Loucy (cell line): ENCODE results near the gene UBE2K.
"Not testable (repeated sequence)": the region's sequence is repeated elsewhere in the genome, so short reads cannot be mapped to it uniquely, and the experiment has no call there.

Experiments
- H2AFZ ChIP-seq: fragments of 200-600 bp; sonication (generic); 2 replicates; pipeline ENCODE4 v1.6.0; 2016; ENCODE audit warnings: antibody characterized with exemption, mild to moderate bottlenecking, low read length, moderate library complexity
- H3F3A ChIP-seq: fragments of 200-600 bp; 2 replicates; pipeline ENCODE4 v1.6.0; 2016; ENCODE audit warnings: antibody characterized with exemption, low read depth, mild to moderate bottlenecking
- H3K27me3 ChIP-seq: fragments of 200-600 bp; sonication (generic); 2 replicates; pipeline ENCODE4 v1.6.1; 2014; ENCODE audit warnings: low read length, mild to moderate bottlenecking; ENCODE audit not compliant: insufficient read depth, poor library complexity, severe bottlenecking
- H3K36me3 ChIP-seq: fragments of 200-600 bp; sonication (generic); 2 replicates; pipeline ENCODE4 v1.6.1; 2016; ENCODE audit warnings: low read length; ENCODE audit not compliant: insufficient read depth
- H3K4me1 ChIP-seq: fragments of 200-600 bp; sonication (generic); 2 replicates; pipeline ENCODE4 v1.5.1; 2014; ENCODE audit warnings: low read length, mild to moderate bottlenecking; ENCODE audit not compliant: insufficient read depth, poor library complexity, severe bottlenecking
- H3K4me2 ChIP-seq: fragments of 200-600 bp; sonication (generic); 2 replicates; pipeline ENCODE4 v1.6.0; 2014; ENCODE audit warnings: antibody characterized with exemption, low read length, low read depth, mild to moderate bottlenecking; ENCODE audit not compliant: poor library complexity, severe bottlenecking
- H3K4me3 ChIP-seq: fragments of 200-600 bp; sonication (generic); 2 replicates; pipeline ENCODE4 v1.5.1; 2014; ENCODE audit warnings: low read length, mild to moderate bottlenecking, mixed read lengths; ENCODE audit not compliant: poor library complexity, severe bottlenecking
- H3K79me2 ChIP-seq: fragments of 200-600 bp; sonication (generic); 2 replicates; pipeline ENCODE4 v1.6.1; 2014; ENCODE audit warnings: low read length; ENCODE audit not compliant: insufficient read depth
- H3K9ac ChIP-seq: fragments of 200-600 bp; sonication (generic); 2 replicates; pipeline ENCODE4 v1.6.0; 2014; ENCODE audit warnings: mild to moderate bottlenecking, low read depth, low read length, moderate library complexity; ENCODE audit not compliant: poor library complexity, severe bottlenecking
- H3K9me2 ChIP-seq: fragments of 200-600 bp; sonication (generic); replicated peaks from 2 replicates; pipeline ENCODE4 v1.6.1; 2016; ENCODE audit warnings: low read depth, low read length, mixed read lengths
- H3K9me3 ChIP-seq: fragments of 200-600 bp; sonication (generic); 2 replicates; pipeline ENCODE4 v1.6.1; 2014; ENCODE audit warnings: mild to moderate bottlenecking, antibody characterized with exemption, low read length, low read depth; ENCODE audit not compliant: insufficient read depth
- H4K20me1 ChIP-seq: fragments of 200-600 bp; sonication (generic); 2 replicates; pipeline ENCODE4 v1.6.0; 2014; ENCODE audit warnings: antibody characterized with exemption, low read length, mild to moderate bottlenecking; ENCODE audit not compliant: insufficient read depth, poor library complexity, severe bottlenecking
- CTCF ChIP-seq: fragments of 200-600 bp; sonication (generic); conservative IDR thresholded peaks from 2 replicates; pipeline ENCODE4 v1.5.1; 2014; ENCODE audit warnings: mild to moderate bottlenecking, antibody characterized with exemption, low read length
- EZH2phosphoT487 ChIP-seq: fragments of 200-600 bp; IDR thresholded peaks from 2 replicates; pipeline ENCODE4 v1.6.1; 2018; ENCODE audit warnings: antibody characterized with exemption, mild to moderate bottlenecking, moderate library complexity, borderline replicate concordance

Gene UBE2K

GRCh38 chr4:39770005-39770404, 72.1 kb downstream of the UBE2K start:
- no peaks in the 10 kb centered on the region for H3K4me1 ChIP-seq
- H3F3A ChIP-seq: no peaks in the 10 kb centered on the region
- H3K36me3 ChIP-seq: peaks cover 49% of the 10 kb centered on the region; the same call in 1 of the 2 replicates
- H2AFZ ChIP-seq: no peak overlapping the region
- H3K27me3 ChIP-seq: no peaks in the 10 kb centered on the region
- TF ChIP-seq CTCF (no peak), EZH2phosphoT487 (no peak)
- no peaks in the 10 kb centered on the region for H3K79me2 ChIP-seq
- H3K4me2 ChIP-seq: no peak overlapping the region
- H4K20me1 ChIP-seq: no peaks in the 10 kb centered on the region
- H3K9ac ChIP-seq: no peak overlapping the region
- no peaks in the 10 kb centered on the region for H3K9me2 ChIP-seq
- H3K4me3 ChIP-seq: no peak overlapping the region
- H3K9me3 ChIP-seq: no peaks in the 10 kb centered on the region

GRCh38 chr4:39770471-39770870, 72.5 kb downstream of the UBE2K start:
- peaks cover 49% of the 10 kb centered on the region; the same call in 1 of the 2 replicates for H3K36me3 ChIP-seq

GRCh38 chr4:39770969-39771724, 73.2 kb downstream of the UBE2K start:
- H3K4me2 ChIP-seq: no peak overlapping the region
- no peak overlapping the region for H3K4me3 ChIP-seq
- no peak overlapping the region for H2AFZ ChIP-seq
- no peak overlapping the region for H3K9ac ChIP-seq
- TF ChIP-seq EZH2phosphoT487: no peak
- no peak for TF ChIP-seq CTCF
- H3K4me1 ChIP-seq: no peaks in the 10 kb centered on the region
- H3F3A ChIP-seq: no peaks in the 10 kb centered on the region
- no peaks in the 10 kb centered on the region for H4K20me1 ChIP-seq
- H3K79me2 ChIP-seq: no peaks in the 10 kb centered on the region
- peaks cover 49% of the 10 kb centered on the region; the same call in 1 of the 2 replicates for H3K36me3 ChIP-seq
- no peaks in the 10 kb centered on the region for H3K27me3 ChIP-seq
- no peaks in the 10 kb centered on the region for H3K9me2 ChIP-seq
- no peaks in the 10 kb centered on the region for H3K9me3 ChIP-seq

More at GRCh38 chr4:39770471-39770870, 72.5 kb downstream of the UBE2K start:
- Histone ChIP-seq H3K9me2 (no peaks in the 10 kb centered on the region), H3K9ac (no peak overlapping the region), H3K9me3 (no peaks in the 10 kb centered on the region), H3K4me3 (no peak overlapping the region), H3K4me1 (no peaks in the 10 kb centered on the region), H3K79me2 (no peaks in the 10 kb centered on the region), H2AFZ (no peak overlapping the region), H3K27me3 (no peaks in the 10 kb centered on the region), H3K4me2 (no peak overlapping the region), H3F3A (no peaks in the 10 kb centered on the region), H4K20me1 (no peaks in the 10 kb centered on the region)
- TF ChIP-seq CTCF: no peak
- TF ChIP-seq EZH2phosphoT487: no peak

GRCh38 chr4:39781988-39782387, 84.1 kb downstream of the UBE2K start:
- H3K4me2 ChIP-seq, H3K9ac ChIP-seq, H3K27me3 ChIP-seq, H3K9me3 ChIP-seq, H4K20me1 ChIP-seq, H3K9me2 ChIP-seq, H3F3A ChIP-seq, H2AFZ ChIP-seq, H3K4me3 ChIP-seq, H3K4me1 ChIP-seq, H3K79me2 ChIP-seq: not testable (repeated sequence)
- peaks cover 21% of the 10 kb centered on the region; the same call in 1 of the 2 replicates for H3K36me3 ChIP-seq
